ENCODE results near the gene CAMTA1.

Gene CAMTA1

DNA sequence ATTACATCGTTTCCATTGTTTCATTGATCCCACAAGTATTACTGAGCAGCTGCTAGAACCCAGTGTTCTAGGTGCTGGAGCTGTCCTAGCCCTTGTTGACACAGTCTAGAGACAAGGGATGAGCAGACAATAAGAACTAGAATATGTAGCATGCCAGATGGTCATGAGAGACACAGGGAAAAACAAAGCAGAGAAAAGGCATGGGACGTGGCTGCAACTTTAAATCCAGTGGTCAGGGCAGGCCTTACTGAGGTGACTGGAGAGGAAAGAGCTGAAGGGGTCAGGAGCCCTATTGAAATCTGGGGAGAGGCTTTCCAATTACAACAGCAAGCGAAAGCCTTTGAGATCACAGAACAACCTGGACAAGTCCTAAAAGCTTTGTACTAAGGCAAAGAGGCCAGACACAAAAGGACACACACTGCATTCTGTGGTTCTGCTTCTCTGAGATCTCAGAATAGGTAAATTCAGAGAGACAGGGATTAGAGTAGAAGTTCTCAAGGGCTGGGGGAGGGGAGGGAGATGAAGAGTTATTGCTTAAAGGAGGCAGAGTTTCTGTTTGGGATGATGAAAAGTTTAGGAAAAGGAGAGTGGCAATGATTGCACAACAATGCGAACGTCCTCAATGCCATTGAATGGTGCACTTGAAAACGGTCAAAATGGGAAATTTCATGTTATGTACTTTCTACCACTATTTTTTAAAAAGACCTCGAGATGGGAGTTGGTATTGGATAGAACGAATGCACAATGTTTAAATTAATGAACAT lies 518.5 kb downstream of the CAMTA1 start:
- no peaks in the 10 kb centered on the region for H3K36me3 ChIP-seq (ENCODE audit: control insufficient read depth in 2 of 2, insufficient read depth in 2 of 2, low read length in 2 of 2)
- no peak overlapping the region for H3K4me3 ChIP-seq (ENCODE audit: low read length in 2 of 2)
- peaks cover 13% of the 10 kb centered on the region for H3K4me1 ChIP-seq (ENCODE audit: control insufficient read depth, insufficient read depth, low read length)
- no peak overlapping the region for H3K9ac ChIP-seq (ENCODE audit: low read length in 2 of 2)
- no peak overlapping the region for H3K27ac ChIP-seq (ENCODE audit: low read length)
- H3K9me3 ChIP-seq (ENCODE audit: control insufficient read depth in 2 of 2, low read length in 2 of 2), result peaks cover 0 to 3% of the 10 kb centered on the region in 2 donors
- H3K27me3 ChIP-seq (ENCODE audit: control insufficient read depth in 1 of 2, insufficient read depth in 2 of 2, low read length in 2 of 2), result no peaks in the 10 kb centered on the region

DNA sequence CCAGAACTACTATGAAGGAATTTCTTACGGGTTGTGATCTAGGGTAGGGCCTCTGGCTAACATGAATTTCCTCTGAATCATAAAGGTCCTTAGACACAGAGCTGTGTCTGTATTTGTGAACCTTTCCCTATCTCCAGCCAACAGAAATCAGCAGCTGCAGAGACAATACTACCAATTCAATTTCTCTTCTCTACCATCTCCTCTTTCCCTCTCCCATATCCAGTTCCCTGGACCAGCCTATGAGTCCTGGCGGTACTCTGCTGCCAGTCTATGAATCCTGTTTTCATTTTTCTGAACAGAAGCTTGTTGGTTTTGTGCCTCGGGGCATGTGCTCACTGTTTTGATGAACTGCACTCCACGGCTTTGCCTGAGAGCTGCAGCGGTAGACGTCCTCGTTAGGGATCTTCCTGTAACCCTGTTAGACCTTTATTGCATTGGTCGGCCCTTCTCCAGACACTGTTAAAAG lies 527.9 kb downstream of the CAMTA1 start:
- Histone ChIP-seq H3K9me3 (ENCODE audit: control insufficient read depth in 2 of 2, low read length in 2 of 2) (no peaks in the 10 kb centered on the region), H3K4me3 (ENCODE audit: low read length in 2 of 2) (no peak overlapping the region)

DNA sequence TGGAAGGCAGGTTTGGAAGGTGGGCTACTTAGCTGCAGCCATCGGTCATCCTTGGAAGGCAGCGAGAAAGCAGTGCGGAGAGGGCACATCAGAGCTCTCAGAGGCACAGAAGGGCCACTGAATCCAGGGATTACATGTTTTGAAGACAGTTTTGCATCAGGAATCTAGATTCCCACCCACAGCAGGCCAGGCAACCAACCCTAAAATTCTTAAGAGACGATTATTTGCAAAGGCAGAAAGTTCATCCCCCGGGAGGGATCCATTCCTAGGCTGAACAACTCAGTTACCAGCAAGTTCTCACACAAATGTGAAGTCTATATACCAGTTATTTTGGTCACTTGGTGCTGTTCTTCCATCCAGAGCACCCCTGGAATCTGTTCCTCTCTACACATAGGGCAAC lies 528.6 kb downstream of the CAMTA1 start:
- H3K4me3 ChIP-seq (ENCODE audit: low read length in 2 of 2), result no peak overlapping the region
- no peaks in the 10 kb centered on the region for H3K4me1 ChIP-seq (ENCODE audit: control insufficient read depth, insufficient read depth, low read length)
- H3K9ac ChIP-seq (ENCODE audit: low read length in 2 of 2), result no peak overlapping the region
- H3K27ac ChIP-seq (ENCODE audit: low read length), result no peak overlapping the region
- no peaks in the 10 kb centered on the region for H3K9me3 ChIP-seq (ENCODE audit: control insufficient read depth in 2 of 2, low read length in 2 of 2)
- H3K27me3 ChIP-seq (ENCODE audit: control insufficient read depth in 1 of 2, insufficient read depth in 2 of 2, low read length in 2 of 2), result no peaks in the 10 kb centered on the region
- H3K36me3 ChIP-seq (ENCODE audit: control insufficient read depth in 2 of 2, insufficient read depth in 2 of 2, low read length in 2 of 2), result no peaks in the 10 kb centered on the region

More for the DNA sequence above, 527.9 kb downstream of the CAMTA1 start:
- Histone ChIP-seq H3K4me1 (ENCODE audit: control insufficient read depth, insufficient read depth, low read length) (no peaks in the 10 kb centered on the region), H3K9ac (ENCODE audit: low read length in 2 of 2) (no peak overlapping the region), H3K36me3 (ENCODE audit: control insufficient read depth in 2 of 2, insufficient read depth in 2 of 2, low read length in 2 of 2) (no peaks in the 10 kb centered on the region), H3K27me3 (ENCODE audit: control insufficient read depth in 1 of 2, insufficient read depth in 2 of 2, low read length in 2 of 2) (no peaks in the 10 kb centered on the region), H3K27ac (ENCODE audit: low read length) (no peak overlapping the region)

DNA sequence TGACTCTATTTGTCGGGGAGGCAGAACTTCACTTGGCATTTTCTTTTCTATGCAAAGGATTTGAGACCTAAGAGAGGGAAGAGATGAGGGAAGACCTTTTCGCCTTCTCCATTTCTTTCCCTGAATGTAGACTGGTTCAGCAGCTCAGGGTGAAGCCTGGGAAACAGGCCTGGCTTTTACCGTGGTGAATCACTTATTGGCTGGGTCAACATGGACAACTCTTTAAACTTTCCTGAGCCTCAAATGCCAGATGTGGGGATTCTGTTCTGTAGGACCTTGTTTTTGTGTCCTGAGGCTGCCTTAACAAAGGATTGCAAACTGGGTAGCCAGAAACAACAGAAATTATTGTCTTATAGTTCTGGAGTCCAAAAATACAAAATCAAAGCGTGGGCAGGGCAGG lies 530.1 kb downstream of the CAMTA1 start:
- no peaks in the 10 kb centered on the region for H3K4me1 ChIP-seq (ENCODE audit: control insufficient read depth, insufficient read depth, low read length)
- no peak overlapping the region for H3K4me3 ChIP-seq (ENCODE audit: low read length in 2 of 2)
- H3K27me3 ChIP-seq (ENCODE audit: control insufficient read depth in 1 of 2, insufficient read depth in 2 of 2, low read length in 2 of 2), result no peaks in the 10 kb centered on the region
- no peaks in the 10 kb centered on the region for H3K9me3 ChIP-seq (ENCODE audit: control insufficient read depth in 2 of 2, low read length in 2 of 2)
- H3K36me3 ChIP-seq (ENCODE audit: control insufficient read depth in 2 of 2, insufficient read depth in 2 of 2, low read length in 2 of 2), result no peaks in the 10 kb centered on the region
- no peak overlapping the region for H3K9ac ChIP-seq (ENCODE audit: low read length in 2 of 2)
- no peak overlapping the region for H3K27ac ChIP-seq (ENCODE audit: low read length)

DNA sequence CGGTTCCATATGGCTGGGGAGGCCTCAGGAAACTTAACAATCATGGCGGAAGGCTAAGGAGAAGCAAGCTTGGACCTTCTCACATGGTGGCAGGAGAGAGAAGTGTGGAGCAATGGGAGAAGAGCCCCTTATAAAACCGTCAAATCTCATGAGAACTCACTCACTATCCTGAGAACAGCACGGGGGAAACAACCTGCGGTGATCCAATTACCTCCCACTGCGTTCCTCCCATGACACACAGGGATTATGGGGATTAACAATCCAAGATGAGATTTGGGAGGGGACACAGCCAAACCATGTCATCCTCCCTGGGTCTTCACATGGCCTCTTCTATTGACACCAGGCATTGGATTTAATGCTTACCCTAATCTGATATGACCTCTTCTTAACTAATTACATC lies 530.7 kb downstream of the CAMTA1 start:
- H3K9me3 ChIP-seq (ENCODE audit: control insufficient read depth in 2 of 2, low read length in 2 of 2), result no peaks in the 10 kb centered on the region
- H3K4me3 ChIP-seq (ENCODE audit: low read length in 2 of 2), result no peak overlapping the region
- H3K4me1 ChIP-seq (ENCODE audit: control insufficient read depth, insufficient read depth, low read length), result no peaks in the 10 kb centered on the region
- no peak overlapping the region for H3K9ac ChIP-seq (ENCODE audit: low read length in 2 of 2)
- H3K36me3 ChIP-seq (ENCODE audit: control insufficient read depth in 2 of 2, insufficient read depth in 2 of 2, low read length in 2 of 2), result no peaks in the 10 kb centered on the region
- no peaks in the 10 kb centered on the region for H3K27me3 ChIP-seq (ENCODE audit: control insufficient read depth in 1 of 2, insufficient read depth in 2 of 2, low read length in 2 of 2)
- H3K27ac ChIP-seq (ENCODE audit: low read length), result no peak overlapping the region

DNA sequence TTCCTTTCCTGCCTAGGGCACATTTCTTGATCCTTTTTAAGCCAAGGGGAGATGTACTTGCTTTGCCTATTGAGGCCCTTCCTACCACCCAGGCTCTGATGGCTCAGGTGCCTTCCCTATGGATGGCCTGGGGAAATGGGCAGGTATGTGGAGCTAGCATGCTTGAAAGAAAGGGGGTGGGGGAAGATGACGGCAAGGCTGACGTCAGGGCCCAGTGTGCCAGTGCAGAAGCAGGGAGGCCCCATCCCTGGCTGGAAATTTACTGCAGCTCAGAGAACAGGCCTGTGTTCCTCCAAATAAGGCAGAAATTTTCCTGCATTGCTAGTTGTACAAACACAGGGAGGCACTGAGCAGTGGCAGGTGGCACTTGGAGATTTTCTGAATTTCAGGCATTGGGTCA lies 532.6 kb downstream of the CAMTA1 start:
- Histone ChIP-seq H3K9me3 (ENCODE audit: control insufficient read depth in 2 of 2, low read length in 2 of 2) (no peaks in the 10 kb centered on the region), H3K4me1 (ENCODE audit: control insufficient read depth, insufficient read depth, low read length) (no peaks in the 10 kb centered on the region), H3K36me3 (ENCODE audit: control insufficient read depth in 2 of 2, insufficient read depth in 2 of 2, low read length in 2 of 2) (no peaks in the 10 kb centered on the region), H3K4me3 (ENCODE audit: low read length in 2 of 2) (no peak overlapping the region), H3K27ac (ENCODE audit: low read length) (no peak overlapping the region), H3K27me3 (ENCODE audit: control insufficient read depth in 1 of 2, insufficient read depth in 2 of 2, low read length in 2 of 2) (no peaks in the 10 kb centered on the region), H3K9ac (ENCODE audit: low read length in 2 of 2) (no peak overlapping the region)

DNA sequence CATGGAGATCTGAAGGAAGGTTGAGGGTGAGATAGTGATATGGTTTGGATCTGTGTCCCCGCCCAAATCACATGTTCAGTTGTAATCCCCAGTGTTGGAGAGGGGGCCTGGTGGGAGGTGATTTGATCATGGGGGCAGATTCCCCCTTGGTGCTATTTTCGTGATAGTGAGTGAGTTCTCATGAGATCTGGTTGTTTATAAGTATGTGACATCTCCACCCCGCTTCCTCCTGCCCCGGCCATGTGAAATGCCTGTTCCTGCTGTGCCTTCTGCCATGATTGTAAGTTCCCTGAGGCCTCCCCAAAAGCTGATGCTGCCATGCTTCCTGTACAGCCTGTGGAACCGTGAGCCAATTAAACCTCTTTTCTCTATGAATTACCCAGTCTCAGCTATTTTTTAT lies 533.9 kb downstream of the CAMTA1 start:
- H3K4me1 ChIP-seq (ENCODE audit: control insufficient read depth, insufficient read depth, low read length), result no peaks in the 10 kb centered on the region
- H3K9me3 ChIP-seq (ENCODE audit: control insufficient read depth in 2 of 2, low read length in 2 of 2), result no peaks in the 10 kb centered on the region
- H3K27me3 ChIP-seq (ENCODE audit: control insufficient read depth in 1 of 2, insufficient read depth in 2 of 2, low read length in 2 of 2), result no peaks in the 10 kb centered on the region

DNA sequence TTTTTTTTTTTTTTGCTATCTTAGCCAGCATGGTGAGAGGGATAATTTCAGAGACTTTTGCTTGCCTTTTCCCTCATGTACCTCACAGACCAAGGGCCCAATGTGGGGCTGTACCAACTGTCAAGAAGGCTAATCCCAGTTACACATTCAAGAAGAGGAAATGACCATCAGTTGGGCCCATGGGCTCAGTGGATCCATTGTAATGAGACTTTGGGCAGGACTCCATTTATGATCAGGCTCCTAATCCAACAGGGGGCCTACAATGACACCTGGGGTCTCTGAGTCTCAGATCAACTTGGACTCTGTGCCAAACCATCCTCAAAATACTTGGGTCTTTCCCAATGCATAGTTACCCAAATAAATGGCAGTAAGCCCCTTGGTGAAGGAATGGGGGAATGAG lies 535.4 kb downstream of the CAMTA1 start:
- Histone ChIP-seq H3K27ac (ENCODE audit: low read length) (no peak overlapping the region), H3K36me3 (ENCODE audit: control insufficient read depth in 2 of 2, insufficient read depth in 2 of 2, low read length in 2 of 2) (no peaks in the 10 kb centered on the region), H3K9ac (ENCODE audit: low read length in 2 of 2) (no peak overlapping the region), H3K4me3 (ENCODE audit: low read length in 2 of 2) (no peak overlapping the region), H3K27me3 (ENCODE audit: control insufficient read depth in 1 of 2, insufficient read depth in 2 of 2, low read length in 2 of 2) (no peaks in the 10 kb centered on the region), H3K4me1 (ENCODE audit: control insufficient read depth, insufficient read depth, low read length) (no peaks in the 10 kb centered on the region), H3K9me3 (ENCODE audit: control insufficient read depth in 2 of 2, low read length in 2 of 2) (no peaks in the 10 kb centered on the region)

More for the DNA sequence above, 533.9 kb downstream of the CAMTA1 start:
- Histone ChIP-seq H3K27ac (ENCODE audit: low read length) (no peak overlapping the region), H3K9ac (ENCODE audit: low read length in 2 of 2) (no peak overlapping the region), H3K4me3 (ENCODE audit: low read length in 2 of 2) (no peak overlapping the region), H3K36me3 (ENCODE audit: control insufficient read depth in 2 of 2, insufficient read depth in 2 of 2, low read length in 2 of 2) (no peaks in the 10 kb centered on the region)

DNA sequence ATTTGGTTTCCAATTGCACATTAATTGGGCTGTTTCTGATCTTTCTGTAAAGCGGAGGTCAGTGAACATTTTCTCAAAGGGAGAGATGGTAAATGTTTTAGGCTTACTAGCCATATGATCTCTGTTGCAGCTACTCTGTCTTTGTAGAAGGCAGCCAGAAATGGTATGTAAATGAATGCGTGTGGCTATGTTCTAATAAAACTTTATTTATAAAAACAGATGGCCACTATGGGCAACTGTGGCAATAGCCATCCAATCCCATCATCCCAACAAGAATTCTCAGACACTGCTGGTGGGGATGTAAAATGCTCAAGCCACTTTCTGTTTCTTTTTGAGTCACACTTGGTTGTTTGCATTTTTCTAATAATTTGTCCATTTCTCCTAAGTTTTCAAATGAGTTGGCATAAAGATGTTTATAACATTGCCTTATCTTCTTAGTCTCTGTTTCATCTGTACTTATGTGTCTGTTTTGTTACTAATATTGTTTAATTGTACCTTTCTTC lies 537.1 kb downstream of the CAMTA1 start:
- Histone ChIP-seq H3K4me1 (ENCODE audit: control insufficient read depth, insufficient read depth, low read length) (no peaks in the 10 kb centered on the region), H3K9me3 (ENCODE audit: control insufficient read depth in 2 of 2, low read length in 2 of 2) (no peaks in the 10 kb centered on the region), H3K9ac (ENCODE audit: low read length in 2 of 2) (no peak overlapping the region), H3K27me3 (ENCODE audit: control insufficient read depth in 1 of 2, insufficient read depth in 2 of 2, low read length in 2 of 2) (no peaks in the 10 kb centered on the region), H3K27ac (ENCODE audit: low read length) (no peak overlapping the region), H3K4me3 (ENCODE audit: low read length in 2 of 2) (no peak overlapping the region), H3K36me3 (ENCODE audit: control insufficient read depth in 2 of 2, insufficient read depth in 2 of 2, low read length in 2 of 2) (no peaks in the 10 kb centered on the region)

DNA sequence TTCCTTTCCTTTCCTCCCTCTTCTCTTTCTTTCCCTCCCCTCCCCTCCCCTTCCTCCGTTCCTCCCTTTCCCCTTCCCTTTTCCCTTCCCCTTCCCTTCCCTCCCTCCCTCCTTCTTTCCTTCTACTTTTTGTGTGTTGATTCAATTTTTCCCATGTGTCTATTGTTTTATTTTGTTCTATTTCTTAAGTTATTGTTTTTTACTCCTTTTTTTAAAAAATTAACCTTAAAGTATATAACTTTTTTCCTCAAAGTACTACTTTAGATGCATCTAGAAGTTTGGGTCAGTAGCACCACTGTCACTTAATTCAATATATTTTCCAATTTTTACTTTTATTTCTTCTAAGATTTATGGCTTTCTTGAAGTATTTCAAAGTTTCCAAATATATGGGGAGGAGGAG lies 537.7 kb downstream of the CAMTA1 start:
- Histone ChIP-seq H3K9ac (ENCODE audit: low read length in 2 of 2) (no peak overlapping the region), H3K4me3 (ENCODE audit: low read length in 2 of 2) (no peak overlapping the region), H3K36me3 (ENCODE audit: control insufficient read depth in 2 of 2, insufficient read depth in 2 of 2, low read length in 2 of 2) (no peaks in the 10 kb centered on the region), H3K9me3 (ENCODE audit: control insufficient read depth in 2 of 2, low read length in 2 of 2) (no peaks in the 10 kb centered on the region), H3K4me1 (ENCODE audit: control insufficient read depth, insufficient read depth, low read length) (no peaks in the 10 kb centered on the region), H3K27ac (ENCODE audit: low read length) (no peak overlapping the region), H3K27me3 (ENCODE audit: control insufficient read depth in 1 of 2, insufficient read depth in 2 of 2, low read length in 2 of 2) (no peaks in the 10 kb centered on the region)

DNA sequence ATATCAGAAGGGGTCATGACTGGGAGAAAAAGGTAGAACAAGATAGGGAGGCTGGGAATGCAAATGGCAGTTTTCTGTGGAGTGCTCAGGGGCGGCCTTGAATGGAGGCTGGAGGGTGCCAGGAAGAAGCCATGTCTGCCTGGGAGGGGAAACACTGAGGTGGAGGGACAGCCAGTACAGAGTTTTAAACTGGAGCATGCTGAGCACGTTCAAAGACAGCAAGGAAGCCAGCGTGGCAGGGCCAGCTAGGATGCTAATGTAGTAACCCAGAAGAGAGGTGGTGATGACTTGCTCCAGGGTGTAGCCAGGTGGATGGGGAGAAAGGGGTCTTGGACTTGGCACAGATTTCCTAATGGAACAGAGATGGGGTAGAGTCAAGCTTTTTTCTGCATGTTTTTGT lies 540.0 kb downstream of the CAMTA1 start:
- Histone ChIP-seq H3K27ac (ENCODE audit: low read length) (no peak overlapping the region), H3K4me3 (ENCODE audit: low read length in 2 of 2) (no peak overlapping the region), H3K9ac (ENCODE audit: low read length in 2 of 2) (no peak overlapping the region), H3K27me3 (ENCODE audit: control insufficient read depth in 1 of 2, insufficient read depth in 2 of 2, low read length in 2 of 2) (peaks cover 0 to 5% of the 10 kb centered on the region in 2 donors), H3K36me3 (ENCODE audit: control insufficient read depth in 2 of 2, insufficient read depth in 2 of 2, low read length in 2 of 2) (no peaks in the 10 kb centered on the region), H3K9me3 (ENCODE audit: control insufficient read depth in 2 of 2, low read length in 2 of 2) (no peaks in the 10 kb centered on the region), H3K4me1 (ENCODE audit: control insufficient read depth, insufficient read depth, low read length) (no peaks in the 10 kb centered on the region)
